CD4-positive, alpha-beta T cell treated with Interleukin-15 for 1 hour (primary cell): ENCODE data around the gene OR2A5.
"Not testable (repeated sequence)": the region's sequence is repeated elsewhere in the genome, so short reads cannot be mapped to it uniquely, and the experiment has no call there.

Experiments
- DNase-seq: peaks from one replicate; pipeline ENCODE4 v3.0.0-alpha.2; 2020

Gene OR2A5

DNA sequence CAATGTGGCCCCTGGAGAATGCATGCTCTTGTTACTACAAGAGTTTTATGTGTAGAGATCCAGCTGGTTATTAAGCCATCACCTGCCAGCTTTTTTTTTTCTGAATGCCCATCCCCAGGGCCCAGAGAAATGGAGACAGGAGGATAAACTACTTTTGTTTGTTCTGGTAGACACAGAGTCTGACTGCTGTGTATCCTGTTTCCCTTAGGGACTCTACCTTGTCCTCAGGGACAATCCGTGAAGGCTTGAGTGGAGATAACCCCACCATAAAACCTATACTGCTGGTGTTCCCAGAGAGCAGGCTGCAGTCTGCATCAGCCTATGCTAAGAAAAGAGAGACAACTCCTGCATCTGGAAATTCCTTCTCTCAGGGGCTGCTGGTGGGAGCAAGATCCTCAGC is at the start of gene OR2A5:
OR2A5 (plus strand) TSS at position 301 of the 400 bp plus-strand sequence. CDS start 1,454 bp downstream, outside the sequence.
- DNase-seq, result no peak

DNA sequence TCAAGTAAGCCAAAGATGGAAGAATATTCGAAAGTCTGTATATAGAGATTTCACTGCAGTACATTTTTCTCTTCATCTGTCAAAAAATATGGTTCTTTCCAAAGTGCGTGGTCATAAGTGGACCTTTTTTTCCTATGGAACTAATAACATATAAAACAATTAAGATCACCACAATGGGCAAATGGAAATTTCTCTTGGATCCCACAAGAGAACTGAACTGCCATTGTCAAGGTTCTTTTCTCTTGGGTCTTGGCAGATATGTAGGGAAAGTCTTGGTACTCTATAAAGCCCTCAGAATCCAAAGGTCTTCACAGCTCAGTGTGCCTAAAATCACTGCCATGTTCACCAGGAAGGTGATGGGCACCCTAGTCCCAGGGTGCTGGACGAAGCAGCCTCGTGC is 48.7 kb upstream of the OR2A5 start, which contains the start of gene OR6B1:
OR6B1 (plus strand) TSS at position 301 of the 400 bp plus-strand sequence. CDS start 3,677 bp downstream, outside the sequence.
- DNase-seq, result no peak

DNA sequence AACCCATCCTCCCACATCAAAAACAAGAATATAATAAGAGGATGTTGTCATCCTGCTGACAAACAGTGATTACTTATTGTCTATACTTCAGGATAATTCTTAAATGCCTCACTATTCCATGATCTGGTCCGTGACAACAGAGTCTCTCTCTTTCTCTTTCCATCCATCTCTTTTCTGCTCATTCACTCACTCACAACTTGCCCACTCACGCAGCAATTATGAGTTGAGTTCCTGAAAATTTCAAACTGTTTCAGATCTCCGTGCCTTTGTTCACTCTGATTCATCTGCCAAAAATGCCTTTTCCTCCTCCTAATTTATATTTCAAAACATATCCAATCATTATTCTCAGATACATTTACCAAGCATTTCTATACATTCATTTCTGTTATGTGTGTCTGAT is 47.2 kb upstream of the OR2A5 start:
- DNase-seq, result no peak

DNA sequence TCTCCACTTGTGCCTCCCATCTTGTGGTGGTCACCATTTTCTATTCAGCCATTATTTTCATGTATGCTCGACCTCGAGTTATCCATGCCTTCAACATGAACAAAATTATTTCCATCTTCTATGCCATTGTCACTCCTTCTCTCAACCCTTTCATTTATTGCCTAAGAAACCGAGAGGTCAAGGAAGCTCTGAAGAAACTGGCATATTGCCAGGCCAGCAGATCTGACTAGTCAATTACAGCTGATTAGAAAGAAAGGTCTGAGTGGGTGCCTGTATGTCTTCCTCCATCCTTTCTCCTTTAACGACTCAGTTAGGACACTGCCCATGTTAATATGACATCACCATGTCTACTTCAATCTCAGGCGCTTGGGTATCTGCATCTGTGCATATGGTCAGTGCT is 44.0 kb upstream of the OR2A5 start:
- no peak for DNase-seq

- no peak for DNase-seq
These were observed 42.6 kb upstream of the OR2A5 start for GRCh38 chr7:144006029-144006691.

- DNase-seq, result no peak
These were observed 42.1 kb upstream of the OR2A5 start for GRCh38 chr7:144006692-144007042.

DNA sequence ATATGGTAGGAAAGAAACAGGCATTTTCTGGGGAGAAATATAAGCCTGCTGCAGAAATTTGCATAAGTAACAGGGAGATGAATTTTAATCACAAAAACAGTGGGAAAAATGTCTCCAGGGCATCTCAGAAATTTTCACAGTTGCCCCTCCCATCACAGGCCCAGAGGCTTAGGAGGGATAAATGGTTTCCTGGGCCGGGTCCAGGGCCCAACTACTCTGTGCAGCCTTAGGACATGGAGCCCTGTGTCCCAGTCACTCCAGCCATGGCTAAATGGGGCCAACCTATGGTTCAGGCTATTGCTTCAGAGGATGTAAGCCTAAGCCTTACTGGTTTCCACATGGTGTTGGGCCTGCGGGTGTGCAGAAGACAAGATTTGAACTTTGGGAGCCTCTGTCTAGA is 39.4 kb upstream of the OR2A5 start:
- no peak for DNase-seq

DNA sequence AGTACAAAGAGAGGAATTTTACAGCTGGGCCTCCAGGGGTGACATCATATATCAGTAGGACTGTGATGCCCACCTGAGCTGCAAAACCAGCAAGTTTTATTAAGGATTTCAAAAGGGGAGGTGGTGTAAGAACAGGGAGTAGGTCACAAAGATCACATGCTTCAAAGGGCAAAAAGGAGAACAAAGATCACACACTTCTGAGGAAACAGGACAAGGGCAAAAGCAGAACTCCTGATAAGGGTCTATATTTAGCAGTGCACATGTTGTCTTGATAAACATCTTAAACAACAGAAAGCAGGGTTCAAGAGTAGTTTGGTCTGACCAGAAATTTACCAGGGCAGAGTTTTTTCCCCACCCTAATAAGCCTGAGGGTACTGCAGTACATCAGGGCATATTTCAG is 38.7 kb upstream of the OR2A5 start:
- DNase-seq, result not testable (repeated sequence)

GRCh38 chr7:144010821-144011220 is 37.9 kb upstream of the OR2A5 start:
- not testable (repeated sequence) for DNase-seq

- DNase-seq, result no peak
These were observed 37.1 kb upstream of the OR2A5 start for GRCh38 chr7:144011458-144012230.

GRCh38 chr7:144018065-144018464 is 30.7 kb upstream of the OR2A5 start:
- DNase-seq, result no peak

- no peak for DNase-seq
These were observed 29.3 kb upstream of the OR2A5 start for GRCh38 chr7:144019457-144019856.

GRCh38 chr7:144020340-144020739 is 28.4 kb upstream of the OR2A5 start:
- no peak for DNase-seq

DNA sequence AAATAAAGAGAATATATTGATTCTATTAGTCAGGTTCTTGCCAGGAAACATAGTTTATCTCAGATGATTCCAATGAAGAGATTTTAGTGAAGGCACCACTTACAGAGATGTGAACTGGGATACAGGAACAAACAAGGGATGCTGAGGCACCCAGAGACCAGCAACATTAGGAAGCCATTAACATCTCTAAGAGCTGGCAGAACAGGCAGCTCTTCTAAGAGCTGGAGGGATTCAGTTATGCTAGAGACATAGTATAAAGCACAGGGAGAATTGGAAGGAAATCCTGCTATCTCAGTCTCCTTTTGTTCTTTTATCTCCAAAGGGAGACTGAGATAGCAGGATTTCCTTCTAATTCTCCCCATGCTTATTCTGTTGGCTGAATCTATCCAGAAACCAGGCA is 26.6 kb upstream of the OR2A5 start:
- no peak for DNase-seq

DNA sequence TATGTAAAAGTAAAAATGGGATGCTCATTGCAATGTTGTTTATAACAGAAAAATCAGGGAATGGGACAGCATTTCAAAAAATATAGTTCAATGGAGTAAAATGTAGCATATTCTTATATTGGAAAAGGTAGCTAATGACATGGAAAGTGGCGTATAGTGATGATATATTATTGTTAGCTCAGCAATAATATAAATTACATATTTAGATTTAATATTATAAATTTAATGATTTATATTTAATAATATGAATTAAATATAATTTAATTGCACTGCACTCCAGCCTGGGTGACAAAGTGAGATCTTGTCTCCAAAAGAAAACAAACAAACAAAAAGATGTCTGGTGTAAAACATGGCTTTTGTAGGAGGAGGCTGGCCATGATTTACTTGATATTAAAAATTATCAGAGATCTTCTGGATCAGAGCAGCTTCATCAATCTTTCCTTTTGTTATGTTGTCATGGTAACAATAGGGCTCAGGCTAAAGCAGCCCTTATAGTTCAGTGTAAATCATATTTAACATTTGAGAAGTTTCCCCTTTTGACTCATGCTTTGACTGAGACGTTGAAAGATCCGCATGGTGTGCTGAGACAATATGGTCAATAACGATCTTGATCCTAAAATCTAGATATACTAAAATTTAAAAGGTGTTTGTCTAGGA is 25.4 kb upstream of the OR2A5 start:
- DNase-seq, result no peak

- no peak for DNase-seq
These were observed 24.5 kb upstream of the OR2A5 start for GRCh38 chr7:144024213-144024612.

DNA sequence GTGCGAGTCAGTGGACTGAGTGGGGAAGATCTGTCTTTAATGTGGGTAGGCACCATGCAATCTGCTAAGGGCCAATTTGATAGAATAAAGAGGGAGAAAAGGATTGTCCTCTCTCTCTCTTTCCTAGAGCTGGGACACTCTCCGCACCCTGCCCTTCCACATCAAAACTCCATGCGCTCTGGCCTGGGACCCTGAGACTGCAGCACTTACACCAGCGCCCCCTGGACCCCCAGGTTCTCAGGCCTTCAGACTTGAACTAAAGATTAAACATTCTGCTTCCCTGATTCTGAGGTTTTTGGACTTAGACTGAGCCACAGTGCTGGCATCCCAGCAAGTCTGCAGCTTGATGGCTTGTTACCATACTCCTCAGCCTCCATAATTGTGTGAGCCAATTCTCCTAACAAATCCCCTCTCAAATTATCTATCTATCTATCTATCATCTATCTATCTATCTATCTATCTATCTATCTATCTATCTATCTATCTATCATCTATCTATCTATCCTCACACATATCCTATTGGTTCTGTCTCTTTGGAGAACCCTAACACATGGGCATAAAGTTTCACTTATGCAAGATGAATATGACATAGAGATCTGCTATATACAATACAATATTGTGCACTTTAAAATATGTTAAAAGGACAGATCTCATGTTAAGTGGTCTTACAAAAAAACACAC is 22.4 kb upstream of the OR2A5 start:
- no peak for DNase-seq

GRCh38 chr7:144027070-144027469 is 21.7 kb upstream of the OR2A5 start:
- no peak for DNase-seq

DNA sequence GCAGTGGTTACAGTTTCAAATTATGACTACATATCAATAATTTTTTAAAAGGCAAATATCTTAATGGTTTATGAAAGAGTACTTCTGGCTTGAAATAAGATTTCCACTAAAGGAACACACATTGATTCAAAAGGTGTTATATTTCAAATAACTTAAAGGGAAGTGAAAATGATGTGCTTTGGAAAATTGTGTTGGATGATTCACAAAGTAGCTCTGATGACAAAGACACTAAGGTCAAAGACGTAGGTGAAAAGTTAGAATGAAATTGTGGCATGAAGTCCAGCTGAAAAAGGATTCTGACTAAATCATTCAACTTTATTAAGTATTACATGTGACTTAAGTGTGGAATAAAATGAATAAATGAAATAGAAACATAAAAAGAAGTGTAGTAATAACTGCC is 20.8 kb upstream of the OR2A5 start:
- no peak for DNase-seq

GRCh38 chr7:144028547-144028946 is 20.2 kb upstream of the OR2A5 start:
- no peak for DNase-seq

DNA sequence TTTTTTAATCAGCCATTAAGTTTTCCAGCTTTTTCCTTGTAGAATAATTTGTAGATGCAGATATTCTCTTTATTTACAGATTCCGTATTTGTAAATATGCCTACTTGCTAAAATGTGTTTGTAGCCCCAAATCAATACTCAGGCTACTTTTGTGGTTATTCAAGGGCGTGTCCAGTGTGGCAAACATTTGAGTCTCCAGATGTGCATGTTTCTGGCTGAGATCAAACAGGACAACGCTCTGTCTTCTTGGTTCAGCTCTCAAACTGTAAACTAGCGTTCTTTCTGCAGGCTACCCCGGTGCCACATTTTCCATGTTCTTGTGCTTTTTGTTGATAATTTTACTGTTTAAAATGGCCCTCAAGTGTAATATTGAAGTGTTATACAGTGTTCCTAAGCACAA is 16.2 kb upstream of the OR2A5 start:
- DNase-seq, result no peak

DNA sequence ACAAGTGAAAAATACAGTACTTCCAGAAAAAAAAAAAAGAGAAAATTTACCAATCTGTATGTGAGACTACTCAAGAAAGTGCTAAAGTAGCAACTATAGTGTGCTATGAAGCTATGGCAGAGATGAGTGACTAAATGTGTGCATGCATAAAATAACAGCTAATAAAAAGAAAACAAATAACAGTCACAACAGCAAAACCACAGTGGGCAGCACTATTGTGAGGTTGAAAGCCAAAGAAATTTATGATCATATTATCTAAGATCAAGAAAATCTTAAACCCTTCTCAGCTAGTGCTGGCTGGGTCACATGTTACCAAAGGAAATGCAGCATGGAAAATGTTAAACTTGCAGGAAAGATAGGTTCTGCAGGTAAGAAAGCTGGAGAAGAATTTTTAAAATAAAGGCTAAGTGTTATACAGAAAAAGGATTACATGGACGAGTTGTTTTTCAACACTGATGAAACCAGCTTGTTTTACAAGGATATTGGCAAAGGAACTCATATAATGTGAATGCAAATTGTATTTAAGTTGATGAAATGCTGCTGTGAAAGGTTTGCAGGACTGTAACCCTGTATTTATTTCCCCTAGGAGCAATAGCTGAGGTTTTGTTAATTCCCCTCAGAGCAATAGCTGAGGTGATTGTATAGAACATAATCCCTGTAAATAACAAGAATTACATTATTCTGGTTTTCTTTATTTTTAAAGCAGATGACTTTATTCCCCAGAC is 15.6 kb upstream of the OR2A5 start:
- no peak for DNase-seq

GRCh38 chr7:144035385-144035784 is 13.4 kb upstream of the OR2A5 start:
- no peak for DNase-seq
